Fibroblast of lung (primary cell): Measurements from ENCODE around the gene MBD5.

Experiments used
- CTCF ChIP-seq, 2 donors: IDR thresholded peaks in 1 of 2; conservative IDR thresholded peaks in 1 of 2; 1 replicate in 1 of 2; 2 replicates in 1 of 2; pipeline ENCODE4 v1.5.1; 2011 to 2012; ENCODE audit warnings: low read length in 2 of 2, control low read depth in 1 of 2, inconsistent platforms in 1 of 2, low read depth in 1 of 2, mild to moderate bottlenecking in 1 of 2
- EZH2 ChIP-seq: IDR thresholded peaks from 2 replicates; pipeline ENCODE4 v1.5.1; 2012; ENCODE audit warnings: low read length, control low read depth, mild to moderate bottlenecking; ENCODE audit errors: missing control alignments

DNA sequence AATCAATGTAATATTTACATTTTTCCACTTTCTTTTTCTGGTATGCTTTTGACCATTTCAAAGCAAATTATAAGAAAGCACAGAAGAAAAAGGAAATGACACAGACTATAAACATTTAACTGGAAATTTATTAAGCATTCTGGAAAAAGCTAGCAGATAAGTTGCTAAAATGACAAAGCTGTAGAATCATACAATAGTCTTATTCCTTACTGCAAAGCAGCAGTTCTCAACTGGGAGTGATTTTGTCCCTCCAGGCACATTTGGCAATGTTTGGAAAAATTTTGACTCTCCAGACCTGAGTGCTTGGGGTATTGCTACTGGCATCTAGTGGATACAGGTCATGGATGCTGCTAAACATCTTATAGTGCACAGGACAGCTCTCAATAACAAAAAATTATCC lies 75.1 kb downstream of the MBD5 start:
- TF ChIP-seq CTCF (conservative IDR thresholded peaks at IDR 0.05 in 1 of 2, IDR thresholded peaks at IDR 0.05 in 1 of 2; ENCODE audit: low read depth in 1 of 2, low read length in 2 of 2) (no peak), EZH2 (no peak)
